Left lung (tissue), 10 donors: ENCODE measurements around the gene SHOX. TPM values are rescaled to one million over a fixed set of nuclear protein-coding genes. Genes with fewer than 3 reads are reported as not detected.

Experiments used
- ATAC-seq: fragments of 200-7000 bp; cut with Tn5 transposase; one replicate; pipeline ENCODE4 v1.9.1; 2020; ENCODE audit warnings: moderate library complexity
- DNase-seq, 4 donors: peaks; one replicate each; pipeline ENCODE4 v3.0.0-alpha.2; 2013 to 2020
- H3K27ac ChIP-seq, 2 donors: fragments of 200-600 bp; sonication (generic) in 1 of 2; one replicate each; pipeline versions ENCODE4 v1.5.0 to v1.8.0; 2020 to 2021
- H3K27me3 ChIP-seq, 2 donors: fragments of 200-600 bp; sonication (generic) in 1 of 2; one replicate each; pipeline versions ENCODE4 v1.5.0 to v1.8.0; 2020 to 2021
- H3K36me3 ChIP-seq, 2 donors: fragments of 200-600 bp; sonication (generic) in 1 of 2; one replicate each; pipeline versions ENCODE4 v1.5.0 to v1.8.0; 2020 to 2021
- H3K4me1 ChIP-seq, 2 donors: fragments of 200-600 bp; one replicate each; pipeline ENCODE4 v1.8.0; 2021
- H3K4me3 ChIP-seq, 2 donors: fragments of 200-600 bp; sonication (generic) in 1 of 2; one replicate each; pipeline versions ENCODE4 v1.5.0 to v1.8.0; 2020 to 2021; ENCODE audit warnings: mild to moderate bottlenecking in 1 of 2
- H3K9me3 ChIP-seq, 2 donors: fragments of 200-600 bp; sonication (generic) in 1 of 2; one replicate each; pipeline versions ENCODE4 v1.5.0 to v1.8.0; 2020 to 2021
- intact Hi-C, 2 donors: fragments of 100-400 bp; cut with DNase I; formaldehyde crosslinking; loops; one replicate each; pipeline versions ENCODE4 v1.11.2 to v1.14.2; 2022
- polyA plus RNA-seq, 6 donors: library from polyadenylated mRNA; unstranded; fragments of 120-200 nt; gene quantifications; one replicate each; pipeline ENCODE4 v1.2.1, GENCODE V29; 2013; ENCODE audit not compliant: insufficient read length in 6 of 6
- total RNA-seq, 2 donors: library from RNA; stranded (reverse); fragmentation: NEBNext Ultra II Directional; extraction: Animal tissue kit (Norgen Biotek cat#: 25700); gene quantifications; one replicate each; pipeline ENCODE4 v1.2.1, GENCODE V29; 2021
- TF ChIP-seq, protein P1 (sequence below), 2 donors: fragments of 200-600 bp; sonication (generic) in 1 of 2; IDR thresholded peaks; one replicate each; pipeline versions ENCODE4 v1.5.0 to v1.8.0; 2021; ENCODE audit warnings: antibody characterized with exemption in 2 of 2
- donor health status: DM: no; HTN: yes; CAD: no.
- donor health status: DM: no; HTN: no; CAD: no.

Gene SHOX
- total and polyA plus RNA-seq, 8 donors, result 0.04 to 0.26 (median 0.14) TPM; not detected in 2

DNA sequence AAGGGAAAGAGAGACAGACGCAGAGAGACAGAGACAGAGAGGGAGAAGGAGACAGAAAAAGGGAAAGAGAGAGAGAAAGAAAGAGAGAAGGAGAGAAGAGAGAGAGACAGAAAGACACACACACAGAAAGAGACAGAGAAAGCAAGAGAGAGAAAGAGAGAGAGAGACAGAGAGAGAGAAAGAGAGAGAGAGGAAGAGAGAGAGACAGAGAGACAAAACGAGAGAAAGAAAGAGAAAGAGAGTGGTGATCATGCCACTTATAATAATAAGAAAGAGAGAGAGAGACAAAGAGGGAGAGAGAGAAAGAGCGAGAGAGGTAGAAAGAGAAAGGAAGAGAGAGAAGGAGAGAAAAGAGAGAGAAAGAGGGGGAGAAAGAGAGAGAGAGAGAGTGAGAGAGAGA is 51.4 kb downstream of the SHOX start:
- Histone ChIP-seq H3K9me3 (peaks cover 0 to 3% of the 10 kb centered on the region in 2 donors), H3K36me3 (no peaks in the 10 kb centered on the region), H3K4me1 (no peaks in the 10 kb centered on the region), H3K4me3 (no peak overlapping the region), H3K27me3 (no peaks in the 10 kb centered on the region), H3K27ac (no peak overlapping the region)
- DNase-seq (no peak), ATAC-seq (no peak)
- intact Hi-C loops, result no loop called here
- TF ChIP-seq, protein P1, sequence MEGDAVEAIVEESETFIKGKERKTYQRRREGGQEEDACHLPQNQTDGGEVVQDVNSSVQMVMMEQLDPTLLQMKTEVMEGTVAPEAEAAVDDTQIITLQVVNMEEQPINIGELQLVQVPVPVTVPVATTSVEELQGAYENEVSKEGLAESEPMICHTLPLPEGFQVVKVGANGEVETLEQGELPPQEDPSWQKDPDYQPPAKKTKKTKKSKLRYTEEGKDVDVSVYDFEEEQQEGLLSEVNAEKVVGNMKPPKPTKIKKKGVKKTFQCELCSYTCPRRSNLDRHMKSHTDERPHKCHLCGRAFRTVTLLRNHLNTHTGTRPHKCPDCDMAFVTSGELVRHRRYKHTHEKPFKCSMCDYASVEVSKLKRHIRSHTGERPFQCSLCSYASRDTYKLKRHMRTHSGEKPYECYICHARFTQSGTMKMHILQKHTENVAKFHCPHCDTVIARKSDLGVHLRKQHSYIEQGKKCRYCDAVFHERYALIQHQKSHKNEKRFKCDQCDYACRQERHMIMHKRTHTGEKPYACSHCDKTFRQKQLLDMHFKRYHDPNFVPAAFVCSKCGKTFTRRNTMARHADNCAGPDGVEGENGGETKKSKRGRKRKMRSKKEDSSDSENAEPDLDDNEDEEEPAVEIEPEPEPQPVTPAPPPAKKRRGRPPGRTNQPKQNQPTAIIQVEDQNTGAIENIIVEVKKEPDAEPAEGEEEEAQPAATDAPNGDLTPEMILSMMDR (IDR thresholded peaks at IDR 0.05), result no peak

DNA sequence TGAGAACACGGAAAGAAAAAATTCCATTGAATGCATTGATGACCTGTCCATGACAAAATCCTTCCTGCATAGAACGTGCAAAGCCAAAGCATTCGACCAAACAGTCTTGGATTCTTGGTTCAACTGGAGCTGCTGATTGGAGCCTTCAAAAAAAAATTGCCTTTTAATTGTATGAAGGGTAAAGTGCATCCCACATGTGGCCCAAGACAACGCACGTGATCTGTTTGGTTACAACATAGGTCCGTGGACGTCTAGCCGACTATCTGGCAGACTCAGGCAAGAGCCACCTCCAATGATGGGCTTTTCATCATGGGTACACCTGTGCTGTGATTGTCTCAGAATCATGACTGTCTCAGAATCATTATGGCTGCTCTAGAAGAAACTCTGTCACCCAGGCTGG is 52.3 kb downstream of the SHOX start:
- ATAC-seq, result no peak
- H3K4me3 ChIP-seq, result no peak overlapping the region
- DNase-seq, result no peak
- no peaks in the 10 kb centered on the region for H3K36me3 ChIP-seq
- H3K27ac ChIP-seq, result no peak overlapping the region
- intact Hi-C loops, result no loop called here
- H3K9me3 ChIP-seq, result peaks cover 0 to 3% of the 10 kb centered on the region in 2 donors
- TF ChIP-seq, protein P1 (IDR thresholded peaks at IDR 0.05), result no peak
- H3K4me1 ChIP-seq, result no peaks in the 10 kb centered on the region
- no peaks in the 10 kb centered on the region for H3K27me3 ChIP-seq

DNA sequence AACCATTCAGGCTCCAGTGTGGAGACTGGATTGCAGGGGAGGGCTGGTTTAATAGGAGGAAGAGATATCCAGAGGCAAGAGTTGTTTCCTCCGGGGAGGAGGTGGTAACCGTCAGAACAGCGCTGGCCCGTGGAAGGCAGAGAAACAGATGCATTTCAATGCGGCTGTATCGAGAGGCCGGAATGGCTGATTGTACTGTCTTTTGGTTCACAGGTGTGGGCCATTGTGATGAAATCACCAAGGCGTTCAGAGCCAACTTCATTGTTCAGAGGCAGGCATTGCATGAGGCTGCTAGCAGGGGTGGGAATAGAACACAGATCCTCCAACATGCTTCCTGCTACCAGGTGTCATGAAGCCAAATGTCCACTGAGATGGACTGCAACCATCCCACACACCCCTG is 53.0 kb downstream of the SHOX start:
- no peak overlapping the region for H3K4me3 ChIP-seq
- H3K27me3 ChIP-seq, result no peaks in the 10 kb centered on the region
- no peaks in the 10 kb centered on the region for H3K4me1 ChIP-seq
- H3K36me3 ChIP-seq, result no peaks in the 10 kb centered on the region
- ATAC-seq (no peak), DNase-seq (no peak)
- H3K9me3 ChIP-seq, result peaks cover 0 to 3% of the 10 kb centered on the region in 2 donors
- TF ChIP-seq, protein P1 (IDR thresholded peaks at IDR 0.05), result no peak
- intact Hi-C loops, result no loop called here
- no peak overlapping the region for H3K27ac ChIP-seq

DNA sequence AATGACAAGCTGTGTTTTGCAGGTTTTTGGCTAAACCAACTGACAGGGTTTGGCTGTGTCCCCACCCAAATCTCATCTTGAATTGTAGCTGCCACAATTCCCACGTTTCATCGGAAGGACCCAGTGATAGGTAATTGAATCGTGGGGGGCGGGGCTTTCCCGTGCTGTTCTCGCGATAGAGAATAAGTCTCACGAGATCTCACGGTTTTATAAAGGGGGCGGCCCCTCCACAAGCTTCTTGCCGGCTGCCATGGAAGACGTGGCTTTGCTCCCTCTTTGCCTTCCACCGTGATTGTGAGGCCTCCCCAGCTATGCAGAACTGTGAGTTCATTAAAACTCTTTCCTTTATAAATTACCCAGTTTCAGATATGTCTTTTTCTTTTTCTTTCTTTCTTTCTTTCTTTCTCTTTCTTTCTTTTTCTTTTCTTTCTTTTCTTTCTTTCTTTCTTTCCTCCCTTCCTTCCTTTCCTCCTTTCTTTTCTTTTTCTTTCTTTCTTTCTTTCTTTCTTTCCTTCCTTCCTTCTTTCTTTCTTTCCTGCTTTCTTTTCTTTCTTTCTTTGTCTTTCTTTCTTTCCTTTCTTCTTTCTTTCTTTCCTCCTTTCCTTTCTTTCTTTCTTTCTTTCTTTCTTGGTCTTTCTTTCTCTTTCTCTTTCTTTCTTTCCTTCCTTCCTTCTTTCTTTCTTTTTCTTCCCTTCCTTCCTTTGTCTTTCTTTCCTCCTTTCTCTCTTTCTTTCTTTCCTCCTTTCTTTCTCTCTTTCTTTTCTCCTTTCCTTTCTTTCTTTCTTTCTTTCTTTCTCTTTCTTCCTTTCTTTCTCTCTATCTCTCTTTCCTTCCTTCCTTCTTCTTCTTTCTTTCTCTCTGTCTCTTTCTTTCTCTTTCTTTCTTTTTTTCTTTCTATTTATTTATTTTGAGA is 54.8 kb downstream of the SHOX start:
- intact Hi-C loops, result no loop called here
- Histone ChIP-seq H3K36me3 (no peaks in the 10 kb centered on the region), H3K27me3 (no peaks in the 10 kb centered on the region), H3K4me1 (no peaks in the 10 kb centered on the region), H3K4me3 (no peak overlapping the region), H3K27ac (no peak overlapping the region), H3K9me3 (peaks cover 0 to 3% of the 10 kb centered on the region in 2 donors)
- TF ChIP-seq, protein P1 (IDR thresholded peaks at IDR 0.05), result no peak
- ATAC-seq, result no peak
- DNase-seq, result no peak

DNA sequence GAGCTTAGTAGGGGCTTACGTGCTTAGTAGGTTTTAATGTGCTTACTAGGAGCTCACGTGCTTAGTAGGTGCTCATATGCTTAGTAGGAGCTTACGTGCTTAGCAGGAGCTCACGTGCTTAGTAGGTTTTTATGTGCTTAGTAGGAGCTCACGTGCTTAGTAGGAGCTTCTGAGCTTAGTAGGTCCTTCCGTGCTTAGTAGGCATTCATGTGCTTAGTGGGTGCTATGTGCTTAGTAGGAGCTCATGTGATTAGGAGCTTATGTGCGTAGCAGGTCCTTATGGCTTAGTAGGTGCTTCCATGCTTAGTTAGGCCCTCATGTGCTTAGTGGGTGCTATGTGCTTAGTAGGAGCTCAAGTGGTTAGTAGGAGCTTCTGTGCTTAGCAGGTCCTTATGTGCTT is 59.4 kb downstream of the SHOX start:
- H3K27me3 ChIP-seq, result no peaks in the 10 kb centered on the region
- no peak for ATAC-seq
- H3K9me3 ChIP-seq, result peaks cover 0 to 23% of the 10 kb centered on the region in 2 donors
- TF ChIP-seq, protein P1 (IDR thresholded peaks at IDR 0.05), result no peak
- intact Hi-C loops, result no loop called here
- H3K36me3 ChIP-seq, result no peaks in the 10 kb centered on the region
- H3K4me3 ChIP-seq, result no peak overlapping the region
- H3K4me1 ChIP-seq, result no peaks in the 10 kb centered on the region
- no peak overlapping the region for H3K27ac ChIP-seq
- no peak for DNase-seq
